Tibial artery (tissue), 4 donors: ENCODE results near the gene BLM.

Experiments
- DNase-seq, 2 donors: peaks; one replicate each; pipeline ENCODE4 v3.0.0-alpha.2; 2019
- H3K27ac ChIP-seq, 2 donors: fragments of 200-600 bp; sonication (generic) in 1 of 2; 1 replicate in 1 of 2; 2 replicates in 1 of 2; pipeline ENCODE4 v1.5.1; 2018 to 2019; ENCODE audit warnings: mild to moderate bottlenecking in 1 of 2
- H3K27me3 ChIP-seq, 2 donors: fragments of 200-600 bp; sonication (generic) in 1 of 2; one replicate each; pipeline versions ENCODE4 v1.5.1 to v1.6.0; 2016 to 2019
- H3K36me3 ChIP-seq, 3 donors: fragments of 200-600 bp; sonication (generic) in 2 of 3; one replicate each; pipeline ENCODE4 v1.5.1; 2016 to 2019; ENCODE audit warnings: mild to moderate bottlenecking in 2 of 3
- H3K4me1 ChIP-seq, 4 donors: fragments of 200-600 bp; sonication (generic) in 2 of 4; 1 replicate in 3 of 4; 2 replicates in 1 of 4; pipeline ENCODE4 v1.5.1; 2016 to 2019
- H3K4me3 ChIP-seq, 2 donors: fragments of 200-600 bp; sonication (generic) in 1 of 2; 1 replicate in 1 of 2; 2 replicates in 1 of 2; pipeline ENCODE4 v1.5.1; 2018 to 2019; ENCODE audit warnings: mild to moderate bottlenecking in 2 of 2
- H3K9me3 ChIP-seq, 3 donors: fragments of 200-600 bp; sonication (generic) in 1 of 3; one replicate each; pipeline ENCODE4 v1.5.1; 2016 to 2019
- intact Hi-C: fragments of 100-400 bp; cut with DNase I; formaldehyde crosslinking; loops from one replicate; pipeline ENCODE4 v1.15.0; 2023; ENCODE audit warnings: low total_unique reads
- TF ChIP-seq, protein P1 (sequence below), 2 experiments: fragments of 200-600 bp in 1 of 2; fragments of 450-650 bp in 1 of 2; IDR thresholded peaks; one replicate each; pipeline ENCODE4 v1.5.1; 2017 to 2019; ENCODE audit warnings: antibody characterized with exemption in 2 of 2, mild to moderate bottlenecking in 1 of 2, moderate library complexity in 1 of 2

Gene BLM

DNA sequence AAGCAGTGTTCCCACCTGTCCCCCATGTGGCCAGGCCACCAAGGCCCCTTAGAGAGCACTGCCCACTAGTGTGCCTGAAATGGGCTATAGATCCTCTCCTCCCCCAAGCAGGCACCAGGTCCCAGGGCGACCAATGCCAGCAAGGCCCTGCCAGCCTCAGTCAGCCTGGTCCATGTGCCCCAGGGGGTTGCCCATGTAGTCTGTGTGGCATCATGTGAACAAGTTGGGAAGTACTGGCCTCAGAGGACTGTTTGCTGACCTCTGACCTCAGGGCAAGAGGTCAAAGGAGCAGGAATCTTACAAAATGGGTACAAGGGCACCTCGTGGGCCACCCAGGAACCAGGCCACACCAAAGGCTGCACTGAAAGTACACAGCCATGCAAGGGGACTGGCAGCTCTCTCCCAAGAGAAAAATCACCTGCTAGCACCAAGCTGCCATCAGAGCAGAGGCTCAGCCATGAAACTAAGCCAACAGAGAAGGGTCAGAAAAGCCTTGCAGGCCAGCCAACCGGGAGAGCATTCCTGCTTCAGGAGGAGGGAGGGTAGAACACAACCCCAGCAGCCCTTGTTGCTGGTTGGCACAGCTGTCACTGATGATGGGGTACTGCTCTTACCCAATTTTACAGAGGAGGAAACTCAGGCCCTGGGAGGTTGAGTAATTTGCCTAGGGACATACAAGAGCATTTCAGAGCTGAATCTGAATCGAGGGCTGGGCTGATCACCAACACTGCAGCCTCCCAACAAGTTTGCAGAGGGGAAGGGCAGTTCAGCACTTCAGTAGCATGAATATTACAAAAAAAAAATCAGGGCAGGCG is 146.0 kb downstream of the BLM start:
- H3K9me3 ChIP-seq, result no peaks in the 10 kb centered on the region
- no peak overlapping the region for H3K4me3 ChIP-seq
- no peaks in the 10 kb centered on the region for H3K4me1 ChIP-seq
- TF ChIP-seq, protein P1, sequence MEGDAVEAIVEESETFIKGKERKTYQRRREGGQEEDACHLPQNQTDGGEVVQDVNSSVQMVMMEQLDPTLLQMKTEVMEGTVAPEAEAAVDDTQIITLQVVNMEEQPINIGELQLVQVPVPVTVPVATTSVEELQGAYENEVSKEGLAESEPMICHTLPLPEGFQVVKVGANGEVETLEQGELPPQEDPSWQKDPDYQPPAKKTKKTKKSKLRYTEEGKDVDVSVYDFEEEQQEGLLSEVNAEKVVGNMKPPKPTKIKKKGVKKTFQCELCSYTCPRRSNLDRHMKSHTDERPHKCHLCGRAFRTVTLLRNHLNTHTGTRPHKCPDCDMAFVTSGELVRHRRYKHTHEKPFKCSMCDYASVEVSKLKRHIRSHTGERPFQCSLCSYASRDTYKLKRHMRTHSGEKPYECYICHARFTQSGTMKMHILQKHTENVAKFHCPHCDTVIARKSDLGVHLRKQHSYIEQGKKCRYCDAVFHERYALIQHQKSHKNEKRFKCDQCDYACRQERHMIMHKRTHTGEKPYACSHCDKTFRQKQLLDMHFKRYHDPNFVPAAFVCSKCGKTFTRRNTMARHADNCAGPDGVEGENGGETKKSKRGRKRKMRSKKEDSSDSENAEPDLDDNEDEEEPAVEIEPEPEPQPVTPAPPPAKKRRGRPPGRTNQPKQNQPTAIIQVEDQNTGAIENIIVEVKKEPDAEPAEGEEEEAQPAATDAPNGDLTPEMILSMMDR (IDR thresholded peaks at IDR 0.05), result no peak
- H3K36me3 ChIP-seq, result no peaks in the 10 kb centered on the region
- no peak overlapping the region for H3K27ac ChIP-seq
- DNase-seq, result peak in 1 of 2 donors; percentile 55
- no peaks in the 10 kb centered on the region for H3K27me3 ChIP-seq
- intact Hi-C loops, result no loop called here

GRCh38 chr15:90863987-90864386 is 146.8 kb downstream of the BLM start:
- intact Hi-C loops, result no loop called here
- Histone ChIP-seq H3K4me1 (peaks cover 0 to under 1% (median under 1%) of the 10 kb centered on the region in 4 donors), H3K9me3 (no peaks in the 10 kb centered on the region), H3K36me3 (no peaks in the 10 kb centered on the region), H3K27me3 (no peaks in the 10 kb centered on the region), H3K27ac (no peak overlapping the region), H3K4me3 (no peak overlapping the region)
- DNase-seq, result no peak
- TF ChIP-seq, protein P1 (IDR thresholded peaks at IDR 0.05), result no peak

DNA sequence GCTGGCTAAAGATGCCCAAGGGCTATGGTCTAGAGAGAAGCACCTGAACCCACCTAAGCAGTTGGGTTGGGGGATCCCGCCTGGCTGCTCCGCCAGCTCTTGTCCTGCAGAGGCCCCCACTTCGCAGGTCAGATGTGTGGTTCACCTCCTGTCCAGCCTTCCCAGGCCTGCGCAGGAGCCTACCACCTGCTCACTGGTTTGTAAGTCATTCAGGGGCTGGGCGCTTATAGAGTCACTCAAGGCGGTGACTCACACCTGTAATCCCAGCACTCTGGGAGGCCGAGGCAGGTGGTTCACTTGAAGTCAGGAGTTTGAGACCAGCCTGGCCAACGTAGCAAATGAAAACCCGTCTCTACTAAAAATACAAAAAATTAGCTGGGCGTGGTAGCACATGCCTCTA is 147.4 kb downstream of the BLM start:
- Histone ChIP-seq H3K4me3 (no peak overlapping the region), H3K27me3 (no peaks in the 10 kb centered on the region), H3K27ac (no peak overlapping the region), H3K4me1 (peaks cover 0 to 6% (median 5%) of the 10 kb centered on the region in 4 donors), H3K36me3 (no peaks in the 10 kb centered on the region), H3K9me3 (no peaks in the 10 kb centered on the region)
- intact Hi-C loops, result no loop called here
- TF ChIP-seq, protein P1 (IDR thresholded peaks at IDR 0.05), result no peak
- no peak for DNase-seq

DNA sequence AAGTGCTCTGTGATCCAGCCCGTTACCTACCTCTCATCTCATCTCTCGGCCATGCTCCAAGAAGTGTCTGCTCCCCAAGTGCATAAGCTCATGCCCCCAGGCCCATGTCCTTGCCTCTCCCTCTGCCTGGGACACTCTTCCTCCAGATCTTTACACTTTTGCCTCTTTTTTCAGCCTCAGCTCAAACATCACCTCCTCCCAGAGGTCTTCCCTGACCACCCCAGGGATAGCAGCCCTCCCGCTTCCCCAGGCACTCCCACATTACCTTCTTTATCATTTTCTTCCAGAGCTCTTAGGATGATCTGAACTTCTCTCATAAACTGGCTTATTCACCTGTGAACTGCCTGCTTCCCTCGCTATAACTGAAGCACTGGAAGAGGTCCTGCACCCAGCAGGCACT is 148.6 kb downstream of the BLM start:
- H3K4me3 ChIP-seq, result no peak overlapping the region
- peaks cover 0 to 18% (median 17%) of the 10 kb centered on the region in 4 donors for H3K4me1 ChIP-seq
- no peaks in the 10 kb centered on the region for H3K27me3 ChIP-seq
- no peak overlapping the region for H3K27ac ChIP-seq
- intact Hi-C loops, result no loop called here
- no peaks in the 10 kb centered on the region for H3K9me3 ChIP-seq
- DNase-seq, result no peak
- no peaks in the 10 kb centered on the region for H3K36me3 ChIP-seq
- TF ChIP-seq, protein P1 (IDR thresholded peaks at IDR 0.05), result no peak
